ENCODE measurements around the gene HMGB4.

- TF ChIP-seq CTCF (IDR thresholded peaks at IDR 0.05), result no peak
- TF ChIP-seq POLR2A (IDR thresholded peaks at IDR 0.05), result no peak
- no peak for TF ChIP-seq POLR2AphosphoS5 (IDR thresholded peaks at IDR 0.05; ENCODE audit: insufficient read depth in 1 of 2, low read depth in 1 of 2)
Observed at GRCh38 chr1:33875862-33876261, 12.0 kb downstream of the HMGB4 start.

Measured in vagina (tissue), 2 donors.